ENCODE data around the gene MANSC1.
A peak's percentile ranks its signal among the peaks of the same experiment; 100 is the strongest.
"Not testable (repeated sequence)": the region's sequence is repeated elsewhere in the genome, so short reads cannot be mapped to it uniquely, and the experiment has no call there.

Gene MANSC1

DNA sequence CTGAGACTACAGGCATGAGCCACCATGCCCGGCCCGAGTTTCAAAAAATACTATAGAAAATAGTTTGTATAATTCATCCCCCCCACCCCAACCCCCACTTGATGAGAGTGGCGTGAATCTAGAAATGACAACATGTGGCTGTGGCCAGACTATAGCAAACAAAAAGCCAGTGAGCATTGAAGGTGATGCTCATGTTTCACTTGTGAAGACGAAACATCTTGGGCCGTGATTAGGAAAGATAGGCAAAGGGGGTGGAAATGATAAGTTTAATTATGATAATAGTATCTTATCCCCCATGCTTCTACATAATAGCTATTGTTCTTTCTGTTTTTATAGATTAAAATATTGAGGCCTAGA, 15.4 kb upstream of the MANSC1 start:
- DNase-seq (ENCODE audit: low read depth): no peak

DNA sequence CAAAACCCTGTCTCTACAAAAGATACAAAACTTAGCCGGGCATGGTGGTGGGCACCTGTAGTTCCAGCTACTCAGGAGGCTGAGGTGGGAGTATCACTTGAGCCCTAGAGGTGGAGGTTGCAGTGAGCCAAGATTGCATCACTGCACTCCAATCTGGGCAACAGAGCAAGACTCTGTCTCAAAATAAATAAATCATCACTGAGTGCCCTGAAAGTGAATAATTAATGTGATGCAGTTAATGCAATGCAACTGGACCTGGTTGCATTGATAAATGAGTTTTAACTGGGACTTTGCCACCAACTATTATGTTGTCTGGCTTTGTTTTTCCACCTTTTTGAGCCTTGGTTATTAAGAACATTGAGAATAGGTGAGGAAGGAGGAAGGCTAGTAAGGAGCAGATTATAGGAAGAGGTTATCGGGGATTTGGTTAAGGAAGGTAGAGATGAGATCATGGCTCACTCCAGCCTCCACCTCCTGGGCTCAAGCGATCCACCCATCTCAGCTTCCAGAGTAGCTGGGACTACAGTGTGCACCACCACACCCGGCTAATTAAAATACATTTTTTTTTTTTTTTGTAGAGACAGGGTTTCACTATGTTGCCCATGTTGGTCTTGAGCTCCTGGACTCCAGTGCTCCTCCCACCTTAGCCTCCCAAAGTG, 14.9 kb upstream of the MANSC1 start:
- no peak for DNase-seq (ENCODE audit: low read depth)

GRCh38 chr12:12358528-12358927, 8.5 kb upstream of the MANSC1 start:
- no peak for DNase-seq (ENCODE audit: low read depth)

- DNase-seq (ENCODE audit: low read depth): no peak
Measured at GRCh38 chr12:12357719-12358461, 7.8 kb upstream of the MANSC1 start.

GRCh38 chr12:12356896-12357718, 7.1 kb upstream of the MANSC1 start, which contains the start of gene BORCS5:
Gene BORCS5 (plus strand): TSS chr12:12357078. CDS start chr12:12357452, 374 bp downstream.
- DNase-seq (ENCODE audit: low read depth): peak; percentile 98

DNA sequence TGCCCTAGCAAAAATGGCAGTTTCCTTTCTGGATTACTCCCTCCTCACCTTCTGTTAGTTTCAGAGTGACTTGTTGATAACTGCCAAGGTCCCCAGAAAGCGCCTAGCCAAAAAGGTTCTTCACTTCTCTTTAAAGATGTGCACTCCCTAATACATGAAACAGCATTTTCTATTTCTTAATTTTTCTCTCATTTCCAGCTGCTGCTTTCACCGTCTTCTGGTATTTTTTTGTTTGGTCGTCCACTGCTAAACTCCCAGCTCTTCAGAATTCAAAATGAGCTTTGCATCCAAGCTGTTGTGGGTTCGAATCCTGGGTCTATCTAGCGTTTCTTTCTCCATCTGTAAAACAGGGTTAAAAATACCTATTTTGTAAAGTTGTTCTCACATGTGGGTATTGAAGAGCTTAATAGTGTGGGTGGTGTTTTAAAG, 6.4 kb upstream of the MANSC1 start:
- no peak for DNase-seq (ENCODE audit: low read depth)

DNA sequence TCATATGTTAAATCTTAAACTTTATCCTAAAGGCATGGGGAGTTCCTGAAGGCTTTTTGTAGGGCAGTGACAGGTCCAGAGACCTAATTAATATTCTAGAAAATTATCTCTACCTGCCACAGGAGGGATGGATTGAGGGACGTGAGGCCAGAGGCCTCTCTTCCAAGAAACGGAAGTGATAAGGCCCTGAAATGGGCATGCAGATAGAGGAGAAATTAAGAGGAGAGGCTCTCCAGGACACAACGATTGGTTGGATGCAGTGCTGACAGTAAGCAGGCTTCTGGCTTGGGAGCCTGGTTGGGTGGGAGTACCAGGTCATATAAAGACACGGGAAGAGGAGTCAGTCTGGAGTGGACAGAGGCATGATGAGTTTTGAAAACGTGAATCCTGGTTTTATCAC, 3.8 kb upstream of the MANSC1 start:
- DNase-seq (ENCODE audit: low read depth): no peak

GRCh38 chr12:12353276-12353675, 3.2 kb upstream of the MANSC1 start:
- DNase-seq (ENCODE audit: low read depth): no peak

GRCh38 chr12:12351468-12352185, 1.6 kb upstream of the MANSC1 start:
- DNase-seq (ENCODE audit: low read depth): not testable (repeated sequence)

DNA sequence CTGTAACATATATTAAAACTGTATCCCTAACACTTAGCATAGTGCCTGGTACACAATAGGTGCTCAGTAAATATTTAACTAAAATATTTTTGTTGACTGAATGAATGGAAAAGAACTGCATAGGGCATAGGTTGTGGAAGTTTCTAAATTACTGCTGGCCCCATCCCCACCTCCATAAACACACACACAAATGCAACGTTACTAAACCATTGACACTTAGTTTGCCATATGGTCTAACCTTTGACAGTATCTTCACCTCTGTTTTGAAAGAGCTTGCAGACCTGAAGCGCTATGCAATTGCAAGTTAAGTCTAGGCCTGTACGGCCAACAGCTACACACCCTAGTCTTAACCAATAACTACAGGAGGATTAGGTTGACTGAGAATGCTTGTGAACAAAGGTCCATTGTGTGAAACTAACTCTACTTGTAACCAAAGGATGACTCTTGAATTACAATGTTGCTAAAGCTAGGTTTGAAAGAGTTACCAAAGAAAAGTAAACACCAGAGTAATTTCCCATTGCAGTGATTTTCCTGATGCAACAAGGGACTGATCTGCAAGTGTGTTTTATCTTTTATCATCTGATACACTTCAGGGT, 924 bp upstream of the MANSC1 start:
- DNase-seq (ENCODE audit: low read depth): no peak

DNA sequence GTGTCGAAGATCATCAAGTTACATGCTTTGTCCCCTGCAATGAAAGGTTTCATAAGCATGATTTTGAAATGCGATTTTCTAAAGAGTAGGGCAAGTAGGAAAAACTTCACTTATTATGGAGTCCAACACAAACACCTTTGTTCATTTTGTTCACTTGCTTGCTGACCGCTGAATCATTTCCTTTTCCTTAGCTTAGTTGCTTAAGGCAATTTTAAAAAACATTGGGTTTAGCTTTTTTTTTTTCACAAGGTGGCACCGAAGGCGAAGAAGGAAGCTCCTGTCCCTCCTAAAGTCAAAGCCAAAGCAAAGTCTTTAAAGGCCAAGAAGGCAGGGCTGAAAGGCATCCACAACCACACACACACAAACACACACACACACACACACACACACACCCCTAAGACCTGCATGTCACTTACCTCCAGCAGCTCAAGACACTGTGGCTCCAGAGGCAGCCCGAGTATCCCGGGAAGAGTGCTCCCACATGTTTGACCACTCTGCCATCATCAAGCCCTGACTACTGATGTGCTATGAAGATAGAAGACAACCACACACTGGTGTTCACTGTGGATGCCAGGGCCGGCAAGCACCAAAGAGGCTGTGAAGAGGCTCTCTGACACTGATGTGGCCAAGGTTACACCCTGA, 11.4 kb downstream of the MANSC1 start:
- DNase-seq (ENCODE audit: low read depth): no peak

- DNase-seq (ENCODE audit: low read depth): no peak
Measured at GRCh38 chr12:12336511-12336910, 13.5 kb downstream of the MANSC1 start.

DNA sequence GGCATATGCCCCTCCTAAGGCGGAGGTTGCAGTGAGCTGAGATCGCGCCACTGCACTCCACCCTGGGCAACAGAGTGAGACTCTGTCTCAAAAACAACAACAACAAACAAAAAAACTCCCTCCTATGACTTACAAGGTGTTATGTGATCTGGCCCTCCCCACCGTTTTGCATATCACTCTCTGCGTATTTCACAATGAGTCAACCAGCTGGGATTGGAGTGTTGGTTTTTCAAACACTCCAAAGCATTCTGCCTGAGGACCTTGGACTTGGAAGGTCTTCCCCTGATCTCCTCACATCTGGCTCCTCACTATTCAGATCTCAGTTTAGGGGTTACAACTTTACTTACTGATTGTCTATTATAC, 14.0 kb downstream of the MANSC1 start:
- no peak for DNase-seq (ENCODE audit: low read depth)

GRCh38 chr12:12334367-12335040, 15.5 kb downstream of the MANSC1 start:
- peak; percentile 31 for DNase-seq (ENCODE audit: low read depth)

DNA sequence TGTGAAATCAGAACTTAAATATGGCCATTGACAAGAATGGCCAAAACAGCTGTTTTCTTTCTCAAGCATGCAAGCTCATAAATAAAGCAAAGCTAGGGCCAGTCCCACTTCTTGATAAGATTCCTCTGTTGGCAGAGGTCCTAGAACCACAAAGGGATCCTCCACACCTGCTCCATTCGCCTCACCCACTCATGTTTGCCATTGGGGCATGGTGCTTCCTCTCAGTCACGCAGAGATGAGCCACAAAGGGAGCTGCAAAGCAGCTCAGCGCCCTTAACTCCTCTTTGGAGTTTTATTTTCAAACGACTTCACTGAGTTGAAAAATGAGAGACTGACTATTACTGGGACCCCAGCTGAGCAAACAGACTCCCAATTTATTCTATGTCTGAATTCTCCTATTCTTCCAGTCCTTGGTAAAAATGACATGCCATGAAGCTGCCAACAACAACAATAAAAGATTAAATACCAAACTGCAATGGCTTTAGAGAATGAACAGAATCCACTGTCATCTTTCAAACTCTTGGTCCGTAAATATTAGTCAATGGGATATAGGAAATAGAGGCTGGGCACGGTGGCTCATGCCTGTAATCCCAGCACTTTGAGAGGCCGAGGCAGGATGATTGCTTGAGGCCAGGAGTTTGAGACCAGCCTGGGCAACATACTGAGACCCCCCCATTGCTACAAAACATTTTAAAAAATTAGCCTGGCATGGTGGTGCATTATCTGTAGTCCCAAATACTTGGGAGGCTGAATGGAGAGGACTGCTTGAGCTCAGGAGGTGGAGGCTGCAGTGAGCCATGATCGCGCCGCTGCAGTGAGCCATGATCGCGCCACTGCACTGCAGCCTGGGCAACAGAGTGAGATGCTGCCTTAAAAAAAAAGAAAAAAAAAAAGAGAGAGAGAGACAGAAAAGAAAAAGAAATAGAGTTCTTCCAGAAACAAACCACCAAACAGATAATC, 16.4 kb downstream of the MANSC1 start:
- DNase-seq (ENCODE audit: low read depth): no peak

DNA sequence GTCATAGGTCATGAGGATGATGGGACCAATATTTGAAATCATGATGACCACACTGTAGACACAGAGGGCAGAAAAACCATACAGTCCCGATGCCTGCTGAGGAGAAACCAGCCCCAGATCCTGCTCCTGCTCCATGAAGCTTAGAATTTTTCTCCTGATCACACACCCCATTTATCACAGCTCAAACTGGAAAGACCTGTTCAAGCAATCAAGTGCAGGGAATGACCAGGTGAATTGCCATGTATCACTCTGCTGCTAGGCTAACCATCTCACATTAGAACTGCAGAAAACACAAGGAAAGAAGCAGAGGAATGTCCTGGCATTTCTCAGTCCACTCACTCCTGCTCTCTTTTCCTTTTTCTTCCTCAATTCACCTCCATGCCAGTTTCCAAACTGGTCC, 18.1 kb downstream of the MANSC1 start:
- DNase-seq (ENCODE audit: low read depth): no peak

- no peak for DNase-seq (ENCODE audit: low read depth)
Measured at GRCh38 chr12:12331244-12331771, 18.7 kb downstream of the MANSC1 start.

GRCh38 chr12:12327802-12328201, 22.2 kb downstream of the MANSC1 start:
- no peak for DNase-seq (ENCODE audit: low read depth)

- no peak for DNase-seq (ENCODE audit: low read depth)
Measured at GRCh38 chr12:12326262-12326661, 23.8 kb downstream of the MANSC1 start.

All from stimulated activated CD8-positive, alpha-beta memory T cell treated with anti-CD3 and anti-CD28 coated beads, Interleukin-12 subunit alpha, Interleukin-12 subunit beta, amount 100 ng/mL, for 4 hours (primary cell).